BJ (cell line): ENCODE measurements around the gene RHBDL2. TPM values are rescaled to one million over a fixed set of nuclear protein-coding genes. Genes with fewer than 3 reads are reported as not detected.
"Not testable (repeated sequence)": the region's sequence is repeated elsewhere in the genome, so short reads cannot be mapped to it uniquely, and the experiment has no call there.

ENCODE experiments used
- CTCF ChIA-PET: fragments of 350-600 bp; formaldehyde crosslinking; extraction: SDS; loops from one replicate; lab custom pipeline; 2021; ENCODE audit warnings: antibody characterized with exemption, inconsistent platforms; lab: Yijun Ruan, JAX
- POLR2A ChIA-PET: fragments of 300-600 bp; sonication (Branson Sonifier 250); formaldehyde crosslinking; extraction: SDS; loops from one replicate; lab custom pipeline; 2021; ENCODE audit warnings: antibody characterized with exemption; lab: Charles Lee
- DNase-seq: peaks from one replicate; pipeline ENCODE4 v3.0.0-alpha.2; 2011; ENCODE audit warnings: low read depth
- H3K27me3 ChIP-seq: 2 replicates; pipeline ENCODE4 v1.6.0; 2011; ENCODE audit warnings: low read length; ENCODE audit not compliant: control insufficient read depth, insufficient read depth
- H3K36me3 ChIP-seq: 2 replicates; pipeline ENCODE4 v1.5.1; 2011; ENCODE audit warnings: low read length; ENCODE audit not compliant: control insufficient read depth, insufficient read depth
- H3K4me3 ChIP-seq: 2 replicates; pipeline ENCODE4 v1.5.1; 2011; ENCODE audit warnings: low read depth, mild to moderate bottlenecking, control low read depth, low read length
- CTCF ChIP-seq: IDR thresholded peaks from 2 replicates; pipeline ENCODE4 v1.5.1; 2011; ENCODE audit warnings: low read depth, mild to moderate bottlenecking, control low read depth, inconsistent platforms, low read length, moderate library complexity; ENCODE audit not compliant: insufficient read depth
- polyA plus RNA-seq: library from polyadenylated mRNA; depleted of rRNA; stranded (reverse); fragments of >200 nt; gene quantifications from 2 replicates; pipeline ENCODE4 v1.2.3, GENCODE V29; 2011; rRNA removed
- small RNA-seq: library from RNA; depleted of rRNA; stranded (forward); fragments of <200 nt; gene quantifications from one replicate; pipeline ENCODE3, GENCODE V24; 2012; ENCODE audit warnings: low replicate concordance, low read depth; ENCODE audit not compliant: insufficient read length

Gene RHBDL2
- polyA plus RNA-seq, 1 experiment: 0.07 TPM

- no peak overlapping the region for H3K4me3 ChIP-seq
- peaks cover 3% of the 10 kb centered on the region for H3K36me3 ChIP-seq
- H3K27me3 ChIP-seq: no peaks in the 10 kb centered on the region
- ChIA-PET CTCF (no interaction called here), POLR2A (no interaction called here)
- no peak for TF ChIP-seq CTCF
- no peak for DNase-seq
Measured at GRCh38 chr1:38848071-38848470, 93.6 kb downstream of the RHBDL2 start.

GRCh38 chr1:38846210-38846609 lies 95.4 kb downstream of the RHBDL2 start:
- ChIA-PET CTCF (interaction anchor here (1.0 to 1.8 kb wide), 5 partner anchors 10 to 246 kb away, joined by 3 to 6 read pairs (median 5); no protein-coding TSS in a partner anchor), POLR2A (no interaction called here)
- peaks cover 3% of the 10 kb centered on the region for H3K36me3 ChIP-seq
- no peak for TF ChIP-seq CTCF
- no peaks in the 10 kb centered on the region for H3K27me3 ChIP-seq
- DNase-seq: no peak
- no peak overlapping the region for H3K4me3 ChIP-seq

GRCh38 chr1:38845088-38845487 lies 96.5 kb downstream of the RHBDL2 start:
- CTCF ChIA-PET: interaction anchor here (1.3 to 1.8 kb wide), 3 partner anchors 10 to 247 kb away, joined by 5 to 6 read pairs (median 5); no protein-coding TSS in a partner anchor
- H3K27me3 ChIP-seq, H3K36me3 ChIP-seq, DNase-seq, H3K4me3 ChIP-seq, POLR2A ChIA-PET: not testable (repeated sequence)

- H3K36me3 ChIP-seq: peaks cover 6% of the 10 kb centered on the region
- no peaks in the 10 kb centered on the region for H3K27me3 ChIP-seq
- POLR2A ChIA-PET: no interaction called here
- no peak for DNase-seq
- CTCF ChIA-PET: interaction anchor here (1.0 kb wide), 1 partner anchor 21 kb away, joined by 4 read pairs; no protein-coding TSS in a partner anchor
- TF ChIP-seq CTCF: no peak
- H3K4me3 ChIP-seq: no peak overlapping the region
Measured at GRCh38 chr1:38840281-38840680, 101.3 kb downstream of the RHBDL2 start.

GRCh38 chr1:38839363-38839762 lies 102.3 kb downstream of the RHBDL2 start:
- no peak overlapping the region for H3K4me3 ChIP-seq
- H3K27me3 ChIP-seq: no peaks in the 10 kb centered on the region
- peaks cover 6% of the 10 kb centered on the region for H3K36me3 ChIP-seq
- POLR2A ChIA-PET: no interaction called here
- CTCF ChIA-PET: interaction anchor here (0.7 kb wide), 1 partner anchor 801 kb away, joined by 3 read pairs; no protein-coding TSS in a partner anchor
- TF ChIP-seq CTCF: no peak
- no peak for DNase-seq

- CTCF ChIA-PET: interaction anchor here (0.7 to 0.9 kb wide), 2 partner anchors 10 to 867 kb away, joined by 3 to 5 read pairs; no protein-coding TSS in a partner anchor
Measured at GRCh38 chr1:38836316-38836715, 105.3 kb downstream of the RHBDL2 start.

More at GRCh38 chr1:38836316-38836715, 105.3 kb downstream of the RHBDL2 start:
- DNase-seq, H3K36me3 ChIP-seq, H3K4me3 ChIP-seq, H3K27me3 ChIP-seq, POLR2A ChIA-PET: not testable (repeated sequence)

Small RNA genes within 50 kb of the gene (small RNA-seq; reads per million reads assigned to genes)
- gene GJA9-MYCBP (not detected), gene RF00019 (not detected), gene RNU6-605P (not detected)

Other genes starting within 250 kb of the RHBDL2 start
- gene RRAGC, start 82.1 kb downstream of the RHBDL2 start, polyA plus RNA-seq: 6.5 and 11.1 TPM in 2 replicates
- gene MYCBP, start 68.5 kb downstream of the RHBDL2 start, polyA plus RNA-seq: 11.2 and 18.4 TPM in 2 replicates
- 0.05 TPM in 1 of 2 replicates, not detected in the other for gene GJA9, start 60.2 kb downstream of the RHBDL2 start, polyA plus RNA-seq
- gene AKIRIN1, start 49.4 kb upstream of the RHBDL2 start, polyA plus RNA-seq: 31.5 and 48.7 TPM in 2 replicates
- gene NDUFS5, start 84.5 kb upstream of the RHBDL2 start, polyA plus RNA-seq: 223 and 632 TPM in 2 replicates